HG03378 (cell line): ENCODE measurements around the gene KDM3B.
"Not testable (repeated sequence)": the region's sequence is repeated elsewhere in the genome, so short reads cannot be mapped to it uniquely, and the experiment has no call there.

Experiments
- ATAC-seq: cut with Tn5 transposase; IDR thresholded peaks from one replicate; pipeline ENCODE4 v1.9.1; 2021; ENCODE audit warnings: mild to moderate bottlenecking, moderate library complexity; ENCODE audit not compliant: unreplicated experiment

Gene KDM3B

GRCh38 chr5:138352071-138352721 lies at the start of gene KDM3B:
TSS of gene KDM3B (plus strand) at chr5:138352685. CDS start at chr5:138352796, 111 bp downstream.
- no peak for ATAC-seq

DNA sequence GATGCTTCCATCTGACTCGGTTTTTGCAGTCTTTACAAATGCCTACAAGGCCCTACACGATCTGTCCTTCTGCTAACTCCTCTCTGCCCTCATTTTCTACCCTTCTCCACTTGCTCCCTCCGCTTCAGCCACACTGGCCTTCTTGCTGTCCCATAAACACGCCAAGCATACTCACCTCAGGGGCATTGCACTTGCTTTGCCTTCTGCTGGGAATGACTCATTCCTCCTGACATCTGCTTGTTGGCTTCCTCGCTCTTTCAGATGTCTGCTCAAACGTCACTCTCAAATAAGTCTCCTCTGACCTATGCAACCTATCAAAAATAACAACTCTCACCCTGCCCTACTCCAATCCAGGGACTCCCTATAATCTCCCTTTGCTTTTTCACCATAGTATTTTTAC lies 49.1 kb upstream of the KDM3B start:
- no peak for ATAC-seq

- no peak for ATAC-seq
Measured at GRCh38 chr5:138305797-138306196, 46.7 kb upstream of the KDM3B start.

DNA sequence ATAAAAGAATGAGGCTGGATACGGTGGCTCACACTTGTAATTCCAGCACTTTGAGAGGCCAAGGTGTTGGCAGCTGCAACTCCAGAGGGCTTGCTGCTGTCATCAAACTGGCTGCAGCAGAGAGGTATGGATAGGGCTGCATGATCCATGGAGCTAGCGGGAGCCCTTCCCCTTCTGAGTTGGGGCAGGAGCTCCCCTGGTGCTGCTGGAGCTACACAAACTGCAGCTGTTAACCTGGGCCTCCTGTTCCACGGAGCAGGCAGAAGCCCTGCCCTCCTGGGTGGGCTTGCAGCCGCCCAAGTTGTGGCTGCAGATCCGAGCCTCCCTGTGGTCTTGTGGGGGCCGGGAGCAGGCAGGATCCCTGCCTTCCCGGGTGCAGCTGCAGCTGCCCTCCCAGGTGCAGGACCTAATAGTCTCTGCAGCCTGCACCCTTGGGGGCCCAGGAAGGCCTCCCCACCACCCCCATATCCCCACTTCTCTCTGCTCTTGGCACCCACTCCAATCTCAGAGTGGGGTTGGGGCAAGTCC lies 36.7 kb upstream of the KDM3B start:
- ATAC-seq: no peak

DNA sequence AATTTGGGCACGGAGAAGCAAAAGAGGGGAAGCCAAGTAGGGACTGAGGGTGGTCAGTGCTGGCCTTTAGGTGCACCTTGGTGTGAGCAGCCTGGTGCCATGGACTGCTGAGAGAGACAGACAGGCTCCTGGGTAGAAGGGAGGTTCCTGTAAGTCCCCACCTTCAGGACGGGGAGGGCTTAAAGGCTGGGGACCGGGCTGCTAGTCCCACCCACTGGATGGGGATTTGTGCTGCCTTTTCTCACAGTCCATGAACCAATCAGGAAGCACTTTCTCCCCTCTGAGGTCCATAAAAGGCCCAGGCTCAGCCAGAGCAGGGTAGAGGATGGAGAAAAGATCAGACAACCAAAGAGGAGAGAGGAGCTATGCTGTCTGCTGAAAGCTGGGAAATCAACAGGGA lies 36.1 kb upstream of the KDM3B start:
- ATAC-seq: no peak

- ATAC-seq: not testable (repeated sequence)
Measured at GRCh38 chr5:138318211-138318610, 34.3 kb upstream of the KDM3B start.

GRCh38 chr5:138330813-138331448 lies 21.6 kb upstream of the KDM3B start:
- no peak for ATAC-seq

GRCh38 chr5:138331449-138332368 lies 20.8 kb upstream of the KDM3B start, which contains the start of gene CDC25C:
TSS of gene CDC25C (minus strand) at chr5:138331804. CDS start at chr5:138331180, 624 bp downstream.
- peak; percentile 95 for ATAC-seq

DNA sequence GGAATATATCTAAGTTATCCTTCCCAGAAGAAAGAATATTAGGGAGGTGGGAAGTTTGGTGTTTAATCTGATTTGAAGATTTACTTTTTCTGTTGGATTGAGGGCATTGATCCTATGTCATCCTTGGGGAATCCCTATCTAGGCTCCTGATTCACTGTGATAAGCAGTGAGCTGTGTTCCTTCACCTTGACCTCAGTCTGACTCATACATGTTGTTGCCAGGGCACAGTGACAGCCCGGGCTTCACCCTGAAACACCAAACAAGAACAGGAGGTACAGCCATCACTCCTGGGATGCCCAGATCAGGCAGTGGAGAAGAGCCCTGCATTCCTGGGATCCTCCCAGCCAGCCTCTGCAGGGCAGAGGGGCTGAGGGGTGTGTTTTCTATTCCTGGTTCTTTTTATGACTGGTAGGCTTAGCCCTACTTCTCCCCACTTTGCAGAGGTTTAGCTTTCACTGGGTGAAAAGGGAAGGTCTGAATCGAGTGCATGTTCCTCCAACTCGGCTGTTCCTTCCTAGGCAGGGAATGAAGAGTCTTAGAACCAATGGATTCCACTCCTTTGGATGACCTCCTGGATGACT lies 17.5 kb upstream of the KDM3B start:
- ATAC-seq: no peak

DNA sequence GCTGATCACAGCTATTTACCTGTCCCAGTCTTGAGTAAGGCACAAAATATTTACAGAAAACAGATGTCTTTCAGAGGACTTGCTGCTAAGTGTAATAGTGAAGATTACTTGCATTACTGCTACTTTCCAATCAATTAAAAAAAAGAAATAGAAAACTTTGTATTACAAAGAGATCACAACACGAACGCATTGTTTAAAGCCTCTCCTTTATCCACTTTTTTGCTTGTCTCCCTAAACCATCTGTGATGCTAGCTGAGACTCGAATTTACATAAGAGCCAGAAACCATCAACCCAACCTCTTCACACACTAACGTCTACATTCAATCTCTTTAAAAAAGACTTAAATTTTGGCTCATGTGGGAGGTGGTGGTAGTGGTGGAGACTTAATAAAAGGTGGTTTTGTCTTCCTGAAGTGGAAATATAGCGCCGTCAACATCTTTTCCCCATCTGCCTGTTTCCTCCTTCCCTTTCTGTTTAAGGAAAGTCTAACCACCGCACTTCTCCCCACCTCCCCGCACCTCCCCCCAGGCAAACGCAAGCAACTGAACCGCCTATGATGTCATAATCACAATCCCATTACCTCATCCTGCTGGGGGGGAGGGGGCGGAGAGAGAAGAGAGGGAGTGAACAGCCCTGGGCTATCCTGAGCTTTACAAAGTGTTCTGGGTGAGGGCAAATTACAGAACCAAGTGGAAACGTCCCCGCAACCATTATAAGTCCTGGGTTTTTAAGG lies 15.4 kb upstream of the KDM3B start:
- ATAC-seq: peak; percentile 15

GRCh38 chr5:138337685-138338410 lies 14.6 kb upstream of the KDM3B start, which contains the start of gene FAM53C:
TSS of gene FAM53C (plus strand) at chr5:138338266. CDS start at chr5:138341336, 3,070 bp downstream.
- peak; percentile 73 for ATAC-seq

GRCh38 chr5:138338411-138339090 lies 13.9 kb upstream of the KDM3B start:
- peak; percentile 8 for ATAC-seq

- no peak for ATAC-seq
Measured at GRCh38 chr5:138339091-138339456, 13.4 kb upstream of the KDM3B start.

DNA sequence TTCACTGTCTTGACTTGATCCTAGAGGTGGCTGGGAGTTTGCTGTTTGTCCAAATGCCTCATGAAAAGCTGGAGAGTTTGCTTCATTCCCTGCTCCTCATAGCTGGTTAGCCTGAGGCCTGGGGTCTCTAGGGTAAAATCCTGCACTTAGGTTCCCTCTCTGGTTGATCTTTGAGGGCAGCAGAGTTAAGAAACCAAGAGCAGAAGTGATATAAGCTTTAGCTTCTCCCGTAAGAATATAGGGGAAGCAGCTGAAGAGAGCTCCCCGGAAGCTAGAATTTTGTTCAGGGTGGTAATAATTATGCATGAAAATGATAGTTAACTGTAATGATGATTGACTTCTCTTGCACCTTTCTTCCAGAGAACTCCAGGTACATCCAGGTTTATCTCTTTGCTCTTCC lies 13.0 kb upstream of the KDM3B start:
- ATAC-seq: no peak

- no peak for ATAC-seq
Measured at GRCh38 chr5:138340008-138340407, 12.5 kb upstream of the KDM3B start.

DNA sequence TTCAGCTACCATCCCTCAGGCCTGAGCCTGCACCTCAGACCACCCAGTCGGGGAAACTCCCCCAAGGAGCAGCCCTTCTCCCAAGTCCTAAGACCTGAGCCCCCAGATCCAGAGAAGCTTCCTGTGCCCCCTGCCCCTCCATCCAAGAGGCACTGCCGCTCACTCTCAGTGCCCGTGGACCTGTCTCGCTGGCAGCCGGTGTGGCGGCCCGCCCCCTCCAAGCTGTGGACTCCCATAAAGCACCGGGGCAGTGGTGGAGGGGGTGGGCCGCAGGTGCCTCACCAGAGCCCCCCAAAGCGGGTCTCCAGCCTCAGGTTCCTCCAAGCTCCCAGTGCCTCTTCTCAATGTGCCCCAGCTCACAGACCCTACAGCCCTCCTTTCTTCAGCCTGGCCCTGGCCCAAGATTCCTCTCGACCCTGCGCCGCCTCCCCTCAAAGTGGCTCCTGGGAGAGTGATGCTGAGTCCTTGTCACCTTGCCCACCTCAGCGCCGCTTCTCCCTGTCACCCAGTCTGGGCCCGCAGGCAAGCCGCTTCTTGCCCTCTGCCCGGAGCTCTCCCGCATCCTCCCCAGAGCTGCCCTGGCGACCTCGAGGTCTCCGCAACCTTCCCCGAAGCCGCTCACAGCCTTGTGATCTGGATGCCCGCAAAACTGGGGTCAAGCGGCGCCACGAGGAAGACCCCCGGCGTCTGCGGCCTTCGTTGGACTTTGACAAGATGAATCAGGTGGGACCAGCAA lies 7.4 kb upstream of the KDM3B start:
- ATAC-seq: no peak

- ATAC-seq: no peak
Measured at GRCh38 chr5:138346889-138347288, 5.6 kb upstream of the KDM3B start.

DNA sequence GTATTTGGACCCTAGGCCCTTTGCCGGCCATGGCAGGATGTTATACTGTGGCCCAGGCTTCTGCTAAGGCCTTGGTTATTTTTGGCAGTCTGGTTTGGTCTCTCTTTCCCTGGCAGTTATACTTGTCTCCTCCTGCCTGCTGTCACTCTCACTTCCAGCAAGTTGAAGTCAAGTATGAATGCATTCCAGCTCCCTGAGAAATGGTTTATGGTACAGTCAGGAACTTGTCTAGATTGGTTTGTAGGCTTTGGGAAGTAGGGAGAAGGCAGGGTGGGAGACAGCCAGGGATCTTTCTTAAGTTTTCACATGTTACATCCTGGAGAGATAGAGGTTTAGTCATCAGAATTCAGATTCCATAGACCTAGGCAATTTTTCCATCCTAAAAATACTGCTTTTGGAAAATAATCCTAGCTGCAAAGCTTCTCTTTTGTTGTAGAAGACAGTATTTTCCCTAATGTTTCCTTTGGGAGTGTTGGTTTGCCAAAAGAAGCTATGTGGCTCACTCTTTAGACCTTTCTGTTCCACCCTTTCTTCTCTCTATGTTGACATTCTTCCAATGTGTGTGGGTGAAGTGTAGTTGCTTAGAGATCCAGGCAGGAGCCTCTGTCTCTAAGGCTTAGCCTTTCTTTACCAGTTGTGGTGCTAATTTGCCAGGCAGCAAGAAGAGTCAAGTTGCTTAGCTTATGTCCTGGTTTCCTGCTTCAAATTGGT lies 2.5 kb upstream of the KDM3B start:
- ATAC-seq: no peak
